Panc1 (cell line): Measurements from ENCODE around the gene C6orf132. TPM values are rescaled to one million over a fixed set of nuclear protein-coding genes. Genes with fewer than 3 reads are reported as not detected.
A peak's percentile ranks its signal among the peaks of the same experiment; 100 is the strongest.

Source experiments
- ATAC-seq: fragments of 200-7000 bp; cut with Tn5 transposase; 2 replicates; pipeline ENCODE4 v1.9.1; 2020; ENCODE audit warnings: mild to moderate bottlenecking, moderate library complexity
- Bru-seq: library from RNA; stranded (reverse); fragments of 400-500 nt; gene quantifications from one replicate; lab custom pipeline; 2021; lab: Mats Ljungman, UMichigan
- BruChase-seq, 2 experiments: library from RNA; stranded (reverse); fragments of 400-500 nt; gene quantifications; one replicate each; lab custom pipeline; 2021; lab: Mats Ljungman, UMichigan
- BruUV-seq: library from RNA; stranded (reverse); fragments of 400-500 nt; replicated peaks from 2 replicates; lab custom pipeline; 2021; lab: Mats Ljungman, UMichigan
- CTCF ChIA-PET: fragments of 300-600 bp; sonication (Branson Sonifier 250); formaldehyde crosslinking; loops from one replicate; lab custom pipeline; 2022; ENCODE audit warnings: antibody characterized with exemption; lab: Charles Lee
- POLR2A ChIA-PET: fragments of 300-600 bp; sonication (Branson Sonifier 250); formaldehyde crosslinking; loops from one replicate; lab custom pipeline; 2022; ENCODE audit warnings: antibody characterized with exemption; lab: Charles Lee
- DNase-seq: peaks from one replicate; pipeline ENCODE4 v3.0.0-alpha.2; 2010; ENCODE audit warnings: low read depth, low spot score
- H3K27ac ChIP-seq: 2 replicates; pipeline ENCODE4 v1.5.1; 2011; ENCODE audit warnings: mild to moderate bottlenecking, low read length, inconsistent platforms
- H3K27me3 ChIP-seq: fragments of 200-500 bp; sonication (Bioruptor generic); 2 replicates; pipeline ENCODE4 v1.6.0; 2014; ENCODE audit warnings: low read length, inconsistent platforms; ENCODE audit not compliant: control insufficient read depth, insufficient read depth
- H3K36me3 ChIP-seq: fragments of 200-500 bp; sonication (Bioruptor generic); 2 replicates; pipeline ENCODE4 v1.5.1; 2014; ENCODE audit warnings: inconsistent platforms, mild to moderate bottlenecking, low read length, moderate library complexity; ENCODE audit not compliant: control insufficient read depth, insufficient read depth
- H3K4me1 ChIP-seq: 2 replicates; pipeline ENCODE4 v1.5.1; 2011; ENCODE audit warnings: inconsistent platforms, mild to moderate bottlenecking, low read length, moderate library complexity; ENCODE audit not compliant: control insufficient read depth, insufficient read depth
- H3K4me3 ChIP-seq, 2 experiments: 2 replicates each; pipeline ENCODE4 v1.5.1; 2011 to 2012; ENCODE audit warnings: low read depth in 2 of 2, low read length in 2 of 2, mild to moderate bottlenecking in 2 of 2, inconsistent platforms in 1 of 2, moderate library complexity in 1 of 2
- H3K9me3 ChIP-seq: fragments of 200-500 bp; sonication (Bioruptor generic); 2 replicates; pipeline ENCODE4 v1.5.1; 2014; ENCODE audit warnings: low read depth, mild to moderate bottlenecking, inconsistent platforms, low read length, moderate library complexity; ENCODE audit not compliant: control insufficient read depth, insufficient read depth
- CTCF ChIP-seq: fragments of 450-650 bp; IDR thresholded peaks from 2 replicates; pipeline ENCODE4 v1.5.1; 2017; ENCODE audit warnings: mild to moderate bottlenecking
- POLR2AphosphoS5 ChIP-seq: IDR thresholded peaks from 2 replicates; pipeline ENCODE4 v1.6.1; 2012; ENCODE audit warnings: mild to moderate bottlenecking, low read depth, low read length, moderate library complexity
- REST ChIP-seq, 2 experiments: IDR thresholded peaks; 2 replicates each; pipeline ENCODE4 v1.6.1; 2011 to 2012; ENCODE audit warnings: low read depth in 2 of 2, control low read depth in 1 of 2, low read length in 1 of 2, mild to moderate bottlenecking in 1 of 2, moderate library complexity in 1 of 2; ENCODE audit not compliant: insufficient read depth in 1 of 2
- SIN3A ChIP-seq: IDR thresholded peaks from 2 replicates; pipeline ENCODE4 v1.6.1; 2012; ENCODE audit warnings: low read depth, mild to moderate bottlenecking, low read length, moderate library complexity, borderline replicate concordance; ENCODE audit not compliant: insufficient read depth
- TCF7L2 ChIP-seq: IDR thresholded peaks from 2 replicates; pipeline ENCODE4 v1.6.1; 2011; ENCODE audit warnings: mild to moderate bottlenecking, low read depth, low read length, inconsistent platforms
- in situ Hi-C: cut with HindIII; loops from 2 replicates; pipeline ENCODE4 v1.10.0; 2016; ENCODE audit warnings: low sequenced_read_pairs, low pct_unique_long_range_greater_than_20kb
- intact Hi-C: fragments of 100-400 bp; cut with micrococcal nuclease; formaldehyde crosslinking; loops from one replicate; pipeline ENCODE4 v1.10.0; 2022; ENCODE audit not compliant: unreplicated experiment
- long read RNA-seq: library from polyadenylated mRNA; unstranded; transcript quantifications from one replicate; pipeline ENCODE4 v2.0.0, GENCODE V29; 2021; ENCODE audit not compliant: unreplicated experiment
- polyA plus RNA-seq: library from polyadenylated mRNA; unstranded; fragments of >200 nt; gene quantifications from one replicate; pipeline ENCODE4 v1.2.1, GENCODE V29; 2012; ENCODE audit warnings: missing spikeins; ENCODE audit not compliant: insufficient read length
- total RNA-seq: library from RNA; stranded (reverse); gene quantifications from one replicate; pipeline ENCODE4 v1.2.1, GENCODE V29; 2021; ENCODE audit not compliant: unreplicated experiment

The C6orf132 gene
- total RNA-seq (12.9 TPM), Bru-seq, nascent RNA (percentile 46 among the genes with signal in this experiment), BruChase-seq, experiment 1, labeled RNA remaining after a 2-hour chase (percentile 45 among the genes with signal in this experiment), BruChase-seq, experiment 2, labeled RNA remaining after a 6-hour chase (percentile 47 among the genes with signal in this experiment)
- polyA plus RNA-seq = 11.4 TPM
- long read RNA-seq, transcript C6orf132-202 (3 exons, 894 nt) = major isoform, 7 of 11 reads
- long read RNA-seq, partial matches to known transcripts = 1 of 11 reads
- long read RNA-seq, other reads (novel, unspliced or antisense) = 3 of 11 reads

- in situ Hi-C loops (no loop called here), intact Hi-C loops (no loop called here)
- H3K27me3 ChIP-seq = no peaks in the 10 kb centered on the region
- POLR2A ChIA-PET = no interaction called here
- DNase-seq (no peak), ATAC-seq (peak; percentile 79)
- H3K36me3 ChIP-seq = no peaks in the 10 kb centered on the region; the same call in 1 of the 2 replicates
- no TSS peak for BruUV-seq
- TF ChIP-seq REST (IDR thresholded peaks at IDR 0.05; ENCODE audit: insufficient read depth in 1 of 2, low read depth in 2 of 2, low read length in 1 of 2) (no peak), CTCF (no peak), SIN3A (0 out of 2 replicates have a peak, but pooled peaks have one; percentile 14), TCF7L2 (0 out of 2 replicates have a peak, but pooled peaks have one; percentile 22), POLR2AphosphoS5 (no peak)
- peaks cover 50% of the 10 kb centered on the region for H3K4me1 ChIP-seq
- H3K9me3 ChIP-seq = no peaks in the 10 kb centered on the region
- CTCF ChIA-PET = no interaction called here
- H3K27ac ChIP-seq = peak within 1 kb of the TSS; percentile 94
- H3K4me3 ChIP-seq = peak within 1 kb of the TSS; percentile 58 to 77
Observed at GRCh38 chr6:42142118-42142835, at the start of gene C6orf132. C6orf132 (minus strand) TSS chr6:42142620; CDS start chr6:42142444, 176 bp downstream.

GRCh38 chr6:42190554-42191183 is 48.2 kb upstream of the C6orf132 start:
- no peak for DNase-seq
- no TSS peak for BruUV-seq
- in situ Hi-C loops (no loop called here), intact Hi-C loops (no loop called here)
- ATAC-seq = no peak
- H3K4me3 ChIP-seq = no peak overlapping the region
- peaks cover 4% of the 10 kb centered on the region; the same call in 1 of the 2 replicates for H3K4me1 ChIP-seq
- no peaks in the 10 kb centered on the region for H3K9me3 ChIP-seq
- no peaks in the 10 kb centered on the region for H3K27me3 ChIP-seq
- no peaks in the 10 kb centered on the region for H3K36me3 ChIP-seq
- POLR2A ChIA-PET = no interaction called here
- CTCF ChIA-PET = interaction anchor here (0.6 kb wide), 1 partner anchor 35 kb away, joined by 3 read pairs; no protein-coding TSS in a partner anchor
- TF ChIP-seq POLR2AphosphoS5 (no peak), SIN3A (no peak), TCF7L2 (no peak), CTCF (no peak), REST (IDR thresholded peaks at IDR 0.05; ENCODE audit: insufficient read depth in 1 of 2, low read depth in 2 of 2, low read length in 1 of 2) (no peak)
- H3K27ac ChIP-seq = no peak overlapping the region
